DOHH2 (cell line): ENCODE data around the gene EBF3.

ENCODE experiments used
- CTCF ChIP-seq: fragments of 200-600 bp; sonication (generic); IDR thresholded peaks from one replicate; pipeline ENCODE4 v1.5.1; 2014; ENCODE audit warnings: antibody characterized with exemption, mild to moderate bottlenecking, low read depth, low read length; ENCODE audit not compliant: poor library complexity, severe bottlenecking
- EZH2phosphoT487 ChIP-seq: fragments of 200-600 bp; sonication (generic); IDR thresholded peaks from 2 replicates; pipeline ENCODE4 v1.6.1; 2017; ENCODE audit warnings: borderline replicate concordance, mild to moderate bottlenecking, antibody characterized with exemption, low read length, moderate library complexity, mixed read lengths

GRCh38 chr10:129962031-129962871 lies 1.8 kb downstream of the EBF3 start:
- TF ChIP-seq CTCF (no peak), EZH2phosphoT487 (no peak)
